Mucosa of descending colon (tissue), 3 donors: Measurements from ENCODE around the gene MTMR1. TPM values are rescaled to one million over a fixed set of nuclear protein-coding genes. Genes with fewer than 3 reads are reported as not detected.

ENCODE experiments used
- ATAC-seq: fragments of 200-7000 bp; cut with Tn5 transposase; one replicate; pipeline ENCODE4 v1.9.1; 2020; ENCODE audit warnings: mild to moderate bottlenecking, moderate library complexity
- DNase-seq, 3 donors: peaks; one replicate each; pipeline ENCODE4 v3.0.0-alpha.2; 2020
- H3K36me3 ChIP-seq: fragments of 200-600 bp; one replicate; pipeline ENCODE4 v1.8.0; 2021; ENCODE audit warnings: low read depth, mild to moderate bottlenecking
- H3K4me1 ChIP-seq: fragments of 200-600 bp; one replicate; pipeline ENCODE4 v1.8.0; 2021; ENCODE audit warnings: low read depth, mild to moderate bottlenecking
- H3K4me3 ChIP-seq: fragments of 200-600 bp; one replicate; pipeline ENCODE4 v1.8.0; 2021; ENCODE audit warnings: mild to moderate bottlenecking
- H3K9me3 ChIP-seq: fragments of 200-600 bp; one replicate; pipeline ENCODE4 v1.8.0; 2021; ENCODE audit warnings: mild to moderate bottlenecking
- intact Hi-C, 2 donors: fragments of 100-400 bp; cut with DNase I in 1 of 2; cut with micrococcal nuclease in 1 of 2; formaldehyde crosslinking; loops; one replicate each; pipeline versions ENCODE4 v1.11.0 to v1.11.1; 2022; cut with DNase I, micrococcal nuclease
- total RNA-seq, 3 donors: library from RNA; stranded (reverse); fragmentation: NEBNext Ultra II Directional in 2 of 3; extraction: Animal tissue kit (Norgen Biotek cat#: 25700) in 2 of 3; gene quantifications; one replicate each; pipeline versions ENCODE4 v1.2.1 to v1.2.4, GENCODE V29; 2021 to 2023
- TF ChIP-seq, protein P1 (sequence below): fragments of 200-600 bp; IDR thresholded peaks from one replicate; pipeline ENCODE4 v1.8.0; 2022; ENCODE audit warnings: antibody characterized with exemption, mild to moderate bottlenecking
- donor health status: DM: no; HTN: no; CAD: no; lungs with moderate emphysema.
- donor health status: DM: no; HTN: no; CAD: no.
- donor health status: DM: no; HTN: yes; CAD: no.

The MTMR1 gene
- total RNA-seq, 3 donors from 2014 or later = 14.4 to 20.2 (median 17.6) TPM

DNA sequence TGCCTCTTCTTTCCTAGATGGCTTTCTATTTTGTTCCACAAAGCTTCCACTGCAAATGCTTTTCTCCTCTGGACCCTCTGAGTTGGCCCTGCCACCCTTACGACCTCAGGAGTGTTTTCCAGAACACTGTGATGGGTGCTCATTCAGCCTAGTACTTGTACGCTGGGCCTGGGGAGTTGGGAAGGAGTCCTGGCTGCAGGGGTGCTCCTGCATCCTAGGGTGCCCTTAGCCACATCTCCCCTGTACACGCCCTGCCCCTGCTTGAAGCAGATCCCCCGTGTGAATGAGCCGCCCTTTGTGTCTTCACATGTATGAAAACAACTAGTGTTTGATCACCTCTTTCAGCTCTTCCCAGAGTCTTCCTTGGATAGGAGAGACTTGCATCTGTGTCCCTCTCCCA is 64.2 kb downstream of the MTMR1 start:
- Histone ChIP-seq H3K4me3 (no peak overlapping the region), H3K9me3 (no peaks in the 10 kb centered on the region), H3K36me3 (no peaks in the 10 kb centered on the region), H3K4me1 (no peaks in the 10 kb centered on the region)
- ATAC-seq = no peak
- TF ChIP-seq, protein P1, sequence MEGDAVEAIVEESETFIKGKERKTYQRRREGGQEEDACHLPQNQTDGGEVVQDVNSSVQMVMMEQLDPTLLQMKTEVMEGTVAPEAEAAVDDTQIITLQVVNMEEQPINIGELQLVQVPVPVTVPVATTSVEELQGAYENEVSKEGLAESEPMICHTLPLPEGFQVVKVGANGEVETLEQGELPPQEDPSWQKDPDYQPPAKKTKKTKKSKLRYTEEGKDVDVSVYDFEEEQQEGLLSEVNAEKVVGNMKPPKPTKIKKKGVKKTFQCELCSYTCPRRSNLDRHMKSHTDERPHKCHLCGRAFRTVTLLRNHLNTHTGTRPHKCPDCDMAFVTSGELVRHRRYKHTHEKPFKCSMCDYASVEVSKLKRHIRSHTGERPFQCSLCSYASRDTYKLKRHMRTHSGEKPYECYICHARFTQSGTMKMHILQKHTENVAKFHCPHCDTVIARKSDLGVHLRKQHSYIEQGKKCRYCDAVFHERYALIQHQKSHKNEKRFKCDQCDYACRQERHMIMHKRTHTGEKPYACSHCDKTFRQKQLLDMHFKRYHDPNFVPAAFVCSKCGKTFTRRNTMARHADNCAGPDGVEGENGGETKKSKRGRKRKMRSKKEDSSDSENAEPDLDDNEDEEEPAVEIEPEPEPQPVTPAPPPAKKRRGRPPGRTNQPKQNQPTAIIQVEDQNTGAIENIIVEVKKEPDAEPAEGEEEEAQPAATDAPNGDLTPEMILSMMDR = no peak
- intact Hi-C loops = no loop called here
- DNase-seq = no peak

DNA sequence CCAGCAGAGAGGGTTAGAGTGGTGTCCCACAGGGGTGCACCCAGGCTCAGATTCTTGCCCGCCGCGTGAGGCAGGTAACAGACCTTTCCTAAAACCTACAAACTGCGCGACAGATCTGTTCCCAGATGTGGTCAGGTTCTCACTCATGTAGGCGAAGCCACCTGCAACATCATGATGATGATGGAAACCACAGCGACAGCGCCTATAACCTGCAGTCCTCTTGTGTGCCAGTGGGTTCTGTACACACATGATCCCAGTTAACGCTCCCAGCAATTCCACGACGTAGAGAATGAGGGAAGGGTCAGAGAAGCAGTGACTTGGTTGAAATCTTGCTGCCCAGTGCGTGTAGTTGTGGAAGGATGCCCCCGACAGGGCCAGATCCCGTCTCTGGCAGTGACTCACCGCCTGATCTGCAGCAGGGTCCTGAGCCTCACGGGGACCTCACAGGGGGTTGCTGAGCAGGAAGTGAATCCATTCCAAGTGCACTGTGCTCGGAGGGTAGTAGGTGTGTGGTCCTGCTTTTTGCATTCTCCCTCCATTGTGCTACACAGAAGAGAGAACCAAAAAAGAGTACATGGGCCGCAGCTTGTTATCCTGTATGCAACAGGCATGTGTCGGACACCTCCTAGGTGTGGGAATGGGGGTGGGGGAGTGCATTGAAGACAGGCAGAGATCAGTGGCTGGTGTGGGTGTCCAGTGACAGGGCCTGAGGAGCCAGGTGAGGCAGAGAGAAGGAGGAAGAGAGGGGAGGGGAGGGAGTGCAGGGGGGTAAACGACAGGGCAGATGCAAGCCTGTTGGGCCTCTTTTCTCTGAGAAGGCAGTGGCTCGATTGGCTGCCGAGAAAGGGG is 66.6 kb downstream of the MTMR1 start:
- H3K9me3 ChIP-seq = no peaks in the 10 kb centered on the region
- TF ChIP-seq, protein P1 = no peak
- no peak for DNase-seq
- intact Hi-C loops = no loop called here
- H3K4me3 ChIP-seq = no peak overlapping the region
- H3K4me1 ChIP-seq = no peaks in the 10 kb centered on the region
- ATAC-seq = no peak
- H3K36me3 ChIP-seq = no peaks in the 10 kb centered on the region

DNA sequence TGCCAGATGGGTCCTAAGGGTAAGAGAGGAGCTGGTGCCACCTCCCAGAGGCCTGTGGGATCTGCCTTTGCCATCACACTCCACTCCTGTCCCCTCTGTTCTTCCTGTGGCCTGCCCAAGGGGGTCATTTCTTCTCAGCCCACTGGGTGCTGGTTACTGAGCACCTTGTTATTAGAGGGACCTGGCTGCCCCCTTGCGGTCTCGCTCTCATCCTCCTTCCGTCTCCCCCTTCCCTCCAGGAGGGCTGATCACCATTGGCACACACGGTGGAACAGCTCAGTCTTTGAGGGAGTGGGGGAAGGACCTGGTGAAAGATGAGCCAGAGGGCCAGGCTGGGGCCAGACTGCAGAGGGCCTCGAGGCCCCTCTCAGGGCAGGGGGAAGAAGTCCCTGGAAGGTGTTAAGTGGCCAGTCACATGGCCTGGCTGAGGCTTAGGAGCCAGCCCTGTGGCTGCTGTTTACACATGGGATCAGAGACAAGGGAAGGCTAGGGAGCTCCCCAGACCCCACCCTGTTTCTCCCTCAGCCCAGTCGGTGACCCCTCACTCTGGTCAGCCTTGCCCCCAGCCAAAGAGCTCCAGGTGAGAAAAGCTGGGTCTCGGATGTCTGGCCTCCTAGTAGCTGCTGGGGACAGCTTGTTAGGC is 68.1 kb downstream of the MTMR1 start:
- TF ChIP-seq, protein P1 = no peak
- DNase-seq (no peak), ATAC-seq (no peak)
- Histone ChIP-seq H3K4me1 (no peaks in the 10 kb centered on the region), H3K9me3 (no peaks in the 10 kb centered on the region), H3K36me3 (no peaks in the 10 kb centered on the region), H3K4me3 (no peak overlapping the region)
- intact Hi-C loops = no loop called here

DNA sequence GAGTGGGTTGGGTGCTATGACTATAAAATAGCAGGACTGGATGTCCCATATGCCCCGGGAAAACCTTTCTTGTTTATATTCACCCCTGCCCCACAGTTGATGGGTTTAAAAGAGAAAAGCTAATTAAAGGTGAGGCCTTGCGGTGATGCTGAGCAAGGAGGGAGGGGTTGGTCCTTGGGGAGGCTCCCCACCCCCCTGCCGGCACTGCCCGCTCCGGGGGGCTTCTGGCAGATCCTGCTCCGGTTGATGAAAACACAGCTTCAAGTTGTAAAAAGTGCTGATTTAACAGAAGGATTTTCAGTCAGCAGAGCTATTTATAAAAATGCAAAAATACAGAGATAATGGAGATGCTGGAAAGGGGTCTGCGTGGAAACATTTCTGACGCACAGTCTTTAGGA is 68.6 kb downstream of the MTMR1 start:
- intact Hi-C loops = no loop called here
- Histone ChIP-seq H3K9me3 (no peaks in the 10 kb centered on the region), H3K36me3 (no peaks in the 10 kb centered on the region), H3K4me3 (no peak overlapping the region), H3K4me1 (no peaks in the 10 kb centered on the region)
- DNase-seq = no peak
- TF ChIP-seq, protein P1 = no peak
- no peak for ATAC-seq

DNA sequence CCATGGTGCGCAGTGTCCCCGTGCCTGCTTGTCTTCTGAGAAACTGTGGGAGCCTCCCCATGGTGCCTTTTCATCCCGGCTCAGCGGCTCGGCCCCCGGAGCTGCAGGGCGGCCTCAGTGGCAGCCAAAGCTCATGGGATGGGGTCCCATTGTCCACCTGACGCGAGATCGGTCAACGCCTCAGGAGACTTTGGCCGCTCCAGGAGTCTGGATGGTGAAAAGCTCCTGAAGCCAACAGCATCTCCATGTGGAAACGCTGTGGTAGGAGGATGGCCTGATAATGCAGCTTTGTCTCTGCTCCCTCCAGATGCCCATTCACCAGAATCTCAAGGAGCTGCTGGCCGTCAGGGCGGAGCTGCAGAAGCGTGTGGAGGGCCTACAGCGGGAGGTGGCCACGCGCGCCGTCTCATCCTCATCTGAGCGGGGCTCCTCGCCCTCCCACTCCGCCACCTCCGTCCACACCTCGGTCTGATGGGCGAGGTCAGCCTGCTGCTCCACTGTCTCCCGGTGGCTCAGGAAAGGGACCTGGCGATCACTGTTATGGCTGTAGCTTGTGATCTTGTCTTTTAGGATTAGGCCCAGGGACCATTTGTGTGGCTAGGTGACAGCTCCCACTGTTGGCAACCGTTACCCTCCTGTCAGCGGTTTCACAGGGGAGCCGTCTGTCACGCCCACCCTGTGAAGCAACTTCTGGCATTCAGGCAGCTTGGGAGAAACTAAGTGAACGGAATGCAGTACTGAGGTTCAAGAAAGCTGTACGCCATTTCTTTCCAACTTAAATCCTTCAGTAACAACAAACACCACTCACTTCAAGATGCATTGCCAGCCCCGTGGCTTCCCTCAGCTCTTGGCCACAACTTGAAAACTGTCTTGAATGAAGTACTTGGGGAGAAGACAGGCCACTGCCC is 69.3 kb downstream of the MTMR1 start:
- intact Hi-C loops = no loop called here
- H3K36me3 ChIP-seq = no peaks in the 10 kb centered on the region
- H3K4me1 ChIP-seq = no peaks in the 10 kb centered on the region
- DNase-seq (no peak), ATAC-seq (no peak)
- TF ChIP-seq, protein P1 = no peak
- H3K9me3 ChIP-seq = no peaks in the 10 kb centered on the region
- H3K4me3 ChIP-seq = no peak overlapping the region
